ENCODE data around the gene NTN1.

GRCh38 chr17:9006175-9006767, 15.0 kb upstream of the NTN1 start:
- no peak for TF ChIP-seq CTCF (conservative IDR thresholded peaks at IDR 0.05)
- no peak for TF ChIP-seq EZH2 (IDR thresholded peaks at IDR 0.05; ENCODE audit: low read depth)

Measured in PC-9 (cell line).